HG03175 (cell line): Measurements from ENCODE around the gene SLC30A5.

Experiments
- ATAC-seq: cut with Tn5 transposase; IDR thresholded peaks from one replicate; pipeline ENCODE4 v1.9.1; 2021; ENCODE audit warnings: mild to moderate bottlenecking, moderate library complexity; ENCODE audit not compliant: unreplicated experiment

SLC30A5 gene

GRCh38 chr5:69166686-69167492, 73.1 kb downstream of the SLC30A5 start, which contains the start of gene CCNB1:
Gene CCNB1, plus strand, starts transcription at chr5:69167150. Its CDS starts 113 bp downstream, at chr5:69167263.
- ATAC-seq: peak; percentile 99

DNA sequence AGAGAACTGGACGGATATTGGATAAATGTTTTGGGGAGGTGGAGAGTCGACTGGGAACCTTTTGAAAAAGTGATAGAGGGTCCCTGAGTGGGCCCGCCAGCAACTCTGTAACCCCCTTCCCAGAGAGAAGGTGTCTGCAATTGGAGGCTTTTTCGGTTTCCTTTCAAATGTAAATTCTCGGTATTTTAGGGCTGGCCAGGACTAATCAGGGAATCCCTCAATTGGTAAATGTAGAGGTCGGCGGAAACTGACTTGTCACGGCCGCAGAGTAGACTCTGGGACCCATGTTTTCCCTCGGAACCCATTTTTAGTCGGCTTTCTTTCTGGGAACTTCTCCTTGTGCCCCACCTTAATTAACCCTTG, 73.7 kb downstream of the SLC30A5 start:
- ATAC-seq: no peak

DNA sequence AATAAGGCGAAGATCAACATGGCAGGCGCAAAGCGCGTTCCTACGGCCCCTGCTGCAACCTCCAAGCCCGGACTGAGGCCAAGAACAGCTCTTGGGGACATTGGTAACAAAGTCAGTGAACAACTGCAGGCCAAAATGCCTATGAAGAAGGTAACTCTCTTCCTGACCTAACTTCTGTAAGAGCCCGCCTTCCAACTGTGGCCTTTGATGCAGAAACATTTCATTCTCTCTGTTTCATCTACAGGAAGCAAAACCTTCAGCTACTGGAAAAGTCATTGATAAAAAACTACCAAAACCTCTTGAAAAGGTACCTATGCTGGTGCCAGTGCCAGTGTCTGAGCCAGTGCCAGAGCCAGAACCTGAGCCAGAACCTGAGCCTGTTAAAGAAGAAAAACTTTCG, 74.1 kb downstream of the SLC30A5 start:
- no peak for ATAC-seq

- ATAC-seq: no peak
Observed at GRCh38 chr5:69170495-69170894, 76.7 kb downstream of the SLC30A5 start.

DNA sequence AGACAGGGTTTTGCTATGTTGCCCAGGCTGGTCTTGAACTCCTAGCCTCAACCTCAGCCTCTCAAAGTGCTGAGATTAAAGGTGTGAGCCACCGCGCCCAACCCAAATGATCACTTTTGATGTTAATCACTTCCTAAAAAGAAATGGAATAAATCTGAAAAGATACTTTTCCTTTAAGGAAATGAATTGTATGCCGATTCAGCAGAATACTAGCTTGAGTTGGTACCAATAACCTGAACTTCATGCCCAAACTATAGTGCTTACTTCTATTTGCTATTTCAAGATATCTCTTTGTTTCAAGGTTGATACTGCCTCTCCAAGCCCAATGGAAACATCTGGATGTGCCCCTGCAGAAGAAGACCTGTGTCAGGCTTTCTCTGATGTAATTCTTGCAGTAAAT, 77.2 kb downstream of the SLC30A5 start:
- no peak for ATAC-seq
